HEK293T (cell line): ENCODE data around the gene MRPS15.

Experiments used
- CTCF ChIA-PET: fragments of 350-600 bp; formaldehyde crosslinking; extraction: SDS; loops from one replicate; lab custom pipeline; 2021; ENCODE audit warnings: antibody characterized with exemption, inconsistent platforms; lab: Yijun Ruan, JAX
- POLR2A ChIA-PET: fragments of 350-600 bp; formaldehyde crosslinking; extraction: SDS; loops from one replicate; lab custom pipeline; 2020; ENCODE audit warnings: antibody characterized with exemption, inconsistent platforms; lab: Yijun Ruan, JAX
- DNase-seq: peaks from one replicate; pipeline ENCODE4 v3.0.0; 2012; ENCODE audit warnings: mixed read lengths; ENCODE audit errors: extremely low spot score
- ARNT ChIP-seq: fragments of 450-650 bp; IDR thresholded peaks from 2 replicates; pipeline ENCODE4 v1.6.1; 2017; ENCODE audit warnings: mild to moderate bottlenecking
- BHLHE40 ChIP-seq: fragments of 450-650 bp; IDR thresholded peaks from 2 replicates; pipeline ENCODE4 v1.6.1; 2016; ENCODE audit warnings: mild to moderate bottlenecking, moderate library complexity, borderline replicate concordance
- CTBP1 ChIP-seq: fragments of 450-650 bp; IDR thresholded peaks from 2 replicates; pipeline ENCODE4 v1.6.1; 2016; ENCODE audit warnings: borderline replicate concordance
- ELF4 ChIP-seq: fragments of 450-650 bp; IDR thresholded peaks from 2 replicates; pipeline ENCODE4 v1.6.1; 2017; ENCODE audit warnings: antibody characterized with exemption
- FOXA1 ChIP-seq: fragments of 450-650 bp; IDR thresholded peaks from 2 replicates; pipeline ENCODE4 v1.6.1; 2016; ENCODE audit warnings: mild to moderate bottlenecking
- FOXK2 ChIP-seq: fragments of 450-650 bp; IDR thresholded peaks from 2 replicates; pipeline ENCODE4 v1.6.1; 2016; ENCODE audit warnings: mild to moderate bottlenecking
- FOXM1 ChIP-seq: fragments of 450-650 bp; IDR thresholded peaks from 2 replicates; pipeline ENCODE4 v1.6.1; 2017; ENCODE audit warnings: mild to moderate bottlenecking, borderline replicate concordance
- HDGF ChIP-seq: fragments of 450-650 bp; IDR thresholded peaks from 2 replicates; pipeline ENCODE4 v1.6.1; 2017; ENCODE audit warnings: antibody characterized with exemption, borderline replicate concordance
- L3MBTL2 ChIP-seq: fragments of 450-650 bp; conservative IDR thresholded peaks from 2 replicates; pipeline ENCODE4 v1.6.1; 2016; ENCODE audit warnings: mild to moderate bottlenecking
- LEF1 ChIP-seq: fragments of 450-650 bp; IDR thresholded peaks from 2 replicates; pipeline ENCODE4 v1.6.1; 2017; ENCODE audit warnings: mild to moderate bottlenecking, borderline replicate concordance
- NFRKB ChIP-seq: fragments of 450-650 bp; IDR thresholded peaks from 2 replicates; pipeline ENCODE4 v1.6.1; 2016; ENCODE audit warnings: mild to moderate bottlenecking, moderate library complexity
- SP1 ChIP-seq: fragments of 450-650 bp; IDR thresholded peaks from 2 replicates; pipeline ENCODE4 v1.6.1; 2017
- SUZ12 ChIP-seq: fragments of 450-650 bp; IDR thresholded peaks from 2 replicates; pipeline ENCODE4 v1.6.1; 2016; ENCODE audit warnings: mild to moderate bottlenecking
- TARDBP ChIP-seq: fragments of 450-650 bp; IDR thresholded peaks from 2 replicates; pipeline ENCODE4 v1.6.1; 2016
- ZNF384 ChIP-seq: fragments of 450-650 bp; IDR thresholded peaks from 2 replicates; pipeline ENCODE4 v1.6.1; 2016
- TF ChIP-seq, protein P1 (sequence below): fragments of 450-650 bp; IDR thresholded peaks from 2 replicates; pipeline ENCODE4 v1.6.1; 2016

Gene MRPS15

DNA sequence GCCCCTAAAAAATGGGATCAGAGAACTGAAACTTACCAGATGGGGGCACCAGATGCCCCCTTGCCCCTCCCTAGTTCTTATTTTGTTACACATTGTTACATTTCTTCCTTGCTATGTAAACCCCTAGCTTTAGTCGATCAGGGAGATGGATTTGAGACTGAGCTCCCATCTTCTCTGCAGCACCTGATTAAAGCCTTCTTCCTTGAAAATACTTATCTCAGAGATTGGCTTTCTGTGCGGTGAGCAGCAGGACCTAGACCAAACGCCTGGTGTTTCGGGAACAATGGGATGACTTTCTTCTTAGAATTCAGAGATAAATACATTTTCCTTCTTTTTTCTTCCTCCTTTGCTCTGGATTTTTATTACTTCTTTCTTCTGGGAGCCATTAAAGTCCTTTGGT, 49.8 kb downstream of the MRPS15 start:
- POLR2A ChIA-PET = no interaction called here
- TF ChIP-seq BHLHE40 (no peak), CTBP1 (no peak), NFRKB (no peak), SUZ12 (no peak)
- DNase-seq = no peak
- CTCF ChIA-PET = interaction anchor here (1.4 kb wide), 1 partner anchor 72 kb away, joined by 3 read pairs; no protein-coding TSS in a partner anchor

DNA sequence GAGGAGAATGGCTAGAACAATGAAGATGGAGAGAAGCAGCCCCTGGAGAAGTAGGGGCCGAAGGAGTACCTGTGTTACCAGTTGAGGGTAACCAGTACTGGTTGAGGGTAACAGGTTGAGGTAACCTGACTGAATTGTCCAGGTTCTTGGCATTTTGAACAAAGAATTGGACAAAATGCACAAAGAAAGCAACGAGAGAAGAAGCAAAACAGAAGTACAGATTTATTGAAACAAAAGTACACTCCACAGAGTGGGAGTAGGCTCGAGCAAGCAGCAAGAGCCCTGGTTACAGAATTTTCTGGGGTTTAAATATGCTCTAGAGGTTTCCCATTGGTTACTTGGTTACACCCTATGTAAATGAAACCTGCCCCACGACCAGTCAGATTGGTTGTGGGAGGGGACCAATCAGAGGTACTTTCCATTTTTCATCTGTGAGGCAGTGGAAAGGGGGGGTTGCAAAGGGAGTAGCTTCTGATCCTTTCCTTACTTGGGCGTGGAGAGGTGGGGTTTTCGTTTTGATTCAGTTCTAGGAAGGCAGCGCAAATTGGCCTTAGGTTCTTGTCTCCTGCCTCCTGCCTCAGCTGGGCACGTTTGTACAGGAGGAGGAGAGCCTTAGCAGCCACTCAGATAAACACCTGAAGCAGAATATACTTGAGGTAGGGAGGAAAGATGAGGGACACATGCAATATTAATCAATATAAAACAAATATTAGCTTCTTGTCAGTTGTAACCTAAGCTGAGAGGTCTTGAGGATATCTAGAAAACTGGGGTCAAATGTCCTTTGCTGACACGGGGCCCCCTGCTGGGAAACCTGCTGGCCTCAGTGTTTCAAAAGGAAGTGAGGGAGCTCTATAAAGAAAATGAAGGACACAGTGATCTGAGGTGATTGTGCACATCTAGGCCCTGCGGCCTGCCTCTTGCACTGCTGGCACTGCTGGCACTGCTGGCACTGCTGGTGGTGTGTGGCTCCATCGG, 52.2 kb downstream of the MRPS15 start:
- TF ChIP-seq CTBP1 (no peak), FOXM1 (no peak), L3MBTL2 (no peak), BHLHE40 (no peak), HDGF (no peak), ELF4 (no peak), FOXK2 (no peak), ZNF384 (no peak), LEF1 (no peak), SP1 (no peak), SUZ12 (no peak)
- ChIA-PET CTCF (interaction anchor here (0.6 to 1.5 kb wide), 3 partner anchors 10 to 262 kb away, joined by 3 to 5 read pairs (median 3); no protein-coding TSS in a partner anchor), POLR2A (interaction anchor here (0.7 to 2.3 kb wide), 5 partner anchors 11 to 60 kb away, joined by 3 to 12 read pairs (median 5); partner anchors contain the start of gene STK40)
- DNase-seq = peak; percentile 18

DNA sequence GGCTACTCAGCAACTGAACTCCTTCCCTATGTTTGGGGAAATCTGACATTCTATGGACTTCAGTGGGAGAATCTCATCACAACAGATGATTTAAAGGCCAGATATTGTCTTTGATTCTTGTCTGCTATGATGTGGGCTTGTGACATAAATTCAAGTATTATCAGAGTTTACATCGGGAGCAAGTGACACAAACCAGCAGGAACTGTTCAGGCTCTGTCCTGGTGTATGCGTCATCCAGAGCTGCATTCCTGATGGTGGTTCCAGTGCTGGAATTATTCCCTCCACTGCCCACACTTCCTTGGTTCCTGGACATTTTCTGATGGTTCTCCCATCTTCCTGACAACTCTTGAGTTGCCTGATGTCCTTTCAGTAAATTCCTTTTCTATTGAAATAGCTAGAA, 55.7 kb downstream of the MRPS15 start:
- TF ChIP-seq FOXA1 (no peak), NFRKB (no peak), FOXM1 (no peak), ELF4 (no peak), CTBP1 (no peak), ARNT (no peak), ZNF384 (no peak), LEF1 (no peak), TARDBP (no peak), L3MBTL2 (no peak)
- TF ChIP-seq, protein P1, sequence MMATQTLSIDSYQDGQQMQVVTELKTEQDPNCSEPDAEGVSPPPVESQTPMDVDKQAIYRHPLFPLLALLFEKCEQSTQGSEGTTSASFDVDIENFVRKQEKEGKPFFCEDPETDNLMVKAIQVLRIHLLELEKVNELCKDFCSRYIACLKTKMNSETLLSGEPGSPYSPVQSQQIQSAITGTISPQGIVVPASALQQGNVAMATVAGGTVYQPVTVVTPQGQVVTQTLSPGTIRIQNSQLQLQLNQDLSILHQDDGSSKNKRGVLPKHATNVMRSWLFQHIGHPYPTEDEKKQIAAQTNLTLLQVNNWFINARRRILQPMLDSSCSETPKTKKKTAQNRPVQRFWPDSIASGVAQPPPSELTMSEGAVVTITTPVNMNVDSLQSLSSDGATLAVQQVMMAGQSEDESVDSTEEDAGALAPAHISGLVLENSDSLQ = no peak
- no peak for DNase-seq
- CTCF ChIA-PET = no interaction called here
- POLR2A ChIA-PET = interaction anchor here (1.4 kb wide), 1 partner anchor 22 kb away, joined by 3 read pairs; no protein-coding TSS in a partner anchor

DNA sequence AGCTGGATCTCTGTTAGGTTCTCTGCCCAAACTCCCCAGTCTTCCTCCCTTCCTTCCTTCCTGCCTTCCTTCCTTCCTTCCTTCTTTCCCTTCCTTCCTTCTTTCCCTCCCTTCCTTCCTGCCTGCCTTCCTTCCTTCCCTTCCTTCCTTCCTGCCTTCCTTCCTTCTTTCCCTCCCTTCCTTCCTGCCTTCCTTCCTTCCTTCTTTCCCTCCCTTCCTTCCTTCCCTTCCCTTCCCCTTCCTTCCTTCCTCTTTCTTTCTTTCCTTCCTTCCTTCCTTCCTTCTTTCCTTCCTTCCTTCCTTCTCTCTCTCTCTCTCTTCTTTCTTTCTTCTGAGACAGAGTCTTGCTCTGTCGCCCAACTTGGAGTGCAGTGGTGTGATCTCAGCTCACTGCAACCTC, 57.7 kb downstream of the MRPS15 start:
- POLR2A ChIA-PET = interaction anchor here (0.7 kb wide), 1 partner anchor 44 kb away, joined by 4 read pairs; the partner anchor contains the start of gene OSCP1
- no peak for DNase-seq
- CTCF ChIA-PET = no interaction called here
- TF ChIP-seq ZNF384 (no peak), FOXM1 (no peak), NFRKB (no peak), TARDBP (no peak), CTBP1 (no peak), SUZ12 (no peak), HDGF (no peak), FOXK2 (no peak), ELF4 (no peak), SP1 (no peak), BHLHE40 (no peak), L3MBTL2 (no peak), LEF1 (no peak), ARNT (no peak), FOXA1 (no peak)
- TF ChIP-seq, protein P1 = no peak
